Measurements from ENCODE around the gene DGKG.

The DGKG gene

GRCh38 chr3:186117521-186118134 is 244.4 kb downstream of the DGKG start:
- ChIA-PET CTCF (interaction anchor here (0.7 kb wide), 1 partner anchor 401 kb away, joined by 3 read pairs; no protein-coding TSS in a partner anchor), POLR2A (ENCODE audit: low non-redundant PET) (no interaction called here)
- no peak overlapping the region for H3K27ac ChIP-seq
- TF ChIP-seq CTCF (conservative IDR thresholded peaks at IDR 0.05; ENCODE audit: low read depth), result no peak
- DNase-seq (ENCODE audit: low spot score), result no peak

- TF ChIP-seq CTCF (conservative IDR thresholded peaks at IDR 0.05; ENCODE audit: low read depth), result no peak
- ChIA-PET CTCF (no interaction called here), POLR2A (ENCODE audit: low non-redundant PET) (no interaction called here)
- no peak for DNase-seq (ENCODE audit: low spot score)
- no peak overlapping the region for H3K27ac ChIP-seq
These were observed 246.6 kb downstream of the DGKG start for GRCh38 chr3:186115239-186115996.

- H3K27ac ChIP-seq, result no peak overlapping the region
- ChIA-PET POLR2A (ENCODE audit: low non-redundant PET) (no interaction called here), CTCF (interaction anchor here (0.6 kb wide), 1 partner anchor 84 kb away, joined by 3 read pairs; no protein-coding TSS in a partner anchor)
- no peak for DNase-seq (ENCODE audit: low spot score)
- no peak for TF ChIP-seq CTCF (conservative IDR thresholded peaks at IDR 0.05; ENCODE audit: low read depth)
These were observed 250.8 kb downstream of the DGKG start for GRCh38 chr3:186110975-186111974.

GRCh38 chr3:186109897-186110803 is 251.9 kb downstream of the DGKG start:
- no peak for DNase-seq (ENCODE audit: low spot score)
- POLR2A ChIA-PET (ENCODE audit: low non-redundant PET), result no interaction called here
- no peak for TF ChIP-seq CTCF (conservative IDR thresholded peaks at IDR 0.05; ENCODE audit: low read depth)
- CTCF ChIA-PET, result interaction anchor here (0.6 kb wide), 1 partner anchor 83 kb away, joined by 3 read pairs; no protein-coding TSS in a partner anchor
- H3K27ac ChIP-seq, result peak overlapping the region; percentile 82

GRCh38 chr3:186108941-186109865 is 252.8 kb downstream of the DGKG start, which contains the start of gene ETV5:
TSS of gene ETV5 (minus strand) at chr3:186109089. CDS start at chr3:186105868, 3,221 bp downstream.
- POLR2A ChIA-PET (ENCODE audit: low non-redundant PET), result no interaction called here
- no peak for TF ChIP-seq CTCF (conservative IDR thresholded peaks at IDR 0.05; ENCODE audit: low read depth)
- CTCF ChIA-PET, result interaction anchor here (0.6 to 1.2 kb wide), 3 partner anchors 53 to 251 kb away, joined by 4 read pairs; no protein-coding TSS in a partner anchor
- peak within 1 kb of the TSS; percentile 82 for H3K27ac ChIP-seq
- DNase-seq (ENCODE audit: low spot score), result peak; percentile 100

All from RWPE1 (cell line).